T-helper 9 cell (primary cell): ENCODE measurements around the gene PLCD4.

Experiments used
- DNase-seq: peaks from one replicate; pipeline ENCODE4 v3.0.0-alpha.2; 2020

PLCD4 gene

GRCh38 chr2:218622606-218623365 is 15.1 kb downstream of the PLCD4 start:
- no peak for DNase-seq

GRCh38 chr2:218623366-218623705 is 15.6 kb downstream of the PLCD4 start:
- no peak for DNase-seq

GRCh38 chr2:218626369-218626768 is 18.7 kb downstream of the PLCD4 start:
- DNase-seq = no peak

GRCh38 chr2:218627939-218628338 is 20.2 kb downstream of the PLCD4 start:
- DNase-seq = no peak

- DNase-seq = no peak
Measured at GRCh38 chr2:218631837-218632236, 24.1 kb downstream of the PLCD4 start.

GRCh38 chr2:218635719-218636118 is 28.0 kb downstream of the PLCD4 start:
- DNase-seq = no peak

GRCh38 chr2:218638372-218638771 is 30.7 kb downstream of the PLCD4 start:
- no peak for DNase-seq

- DNase-seq = no peak
Measured at GRCh38 chr2:218642121-218642656, 34.5 kb downstream of the PLCD4 start.

- no peak for DNase-seq
Measured at GRCh38 chr2:218642786-218643185, 35.1 kb downstream of the PLCD4 start.

GRCh38 chr2:218643751-218644310 is 36.1 kb downstream of the PLCD4 start:
- DNase-seq = no peak

GRCh38 chr2:218644721-218645120 is 37.0 kb downstream of the PLCD4 start:
- no peak for DNase-seq

- no peak for DNase-seq
Measured at GRCh38 chr2:218645126-218645525, 37.4 kb downstream of the PLCD4 start.

- peak; percentile 18 for DNase-seq
Measured at GRCh38 chr2:218648088-218648786, 40.5 kb downstream of the PLCD4 start.

- DNase-seq = no peak
Measured at GRCh38 chr2:218648787-218649100, 41.0 kb downstream of the PLCD4 start.

- no peak for DNase-seq
Measured at GRCh38 chr2:218655751-218656150, 48.1 kb downstream of the PLCD4 start.

GRCh38 chr2:218658671-218659257 is 51.1 kb downstream of the PLCD4 start:
- peak; percentile 11 for DNase-seq

- peak; percentile 88 for DNase-seq
Measured at GRCh38 chr2:218659258-218659987, 51.7 kb downstream of the PLCD4 start, which contains the start of the genes BCS1L and ZNF142. TSS of gene BCS1L (plus strand) at chr2:218659683. CDS start at chr2:218660988, 1,305 bp downstream. TSS of gene ZNF142 (minus strand) at chr2:218659623. CDS start at chr2:218656429, 3,194 bp downstream.

GRCh38 chr2:218659988-218660358 is 52.3 kb downstream of the PLCD4 start:
- no peak for DNase-seq

GRCh38 chr2:218662377-218662776 is 54.7 kb downstream of the PLCD4 start:
- DNase-seq = no peak

GRCh38 chr2:218662827-218663226 is 55.1 kb downstream of the PLCD4 start:
- DNase-seq = no peak

GRCh38 chr2:218663901-218664300 is 56.2 kb downstream of the PLCD4 start:
- DNase-seq = no peak

GRCh38 chr2:218664653-218665052 is 57.0 kb downstream of the PLCD4 start:
- no peak for DNase-seq
